Testis (tissue), 2 donors: Measurements from ENCODE around the gene PTRH1.

Source experiments
- CTCF ChIP-seq, 3 experiments: fragments of 450-650 bp in 2 of 3; fragments of 200-600 bp in 1 of 3; sonication (generic) in 1 of 3; IDR thresholded peaks; one replicate each; pipeline ENCODE4 v1.5.1; 2016 to 2019; ENCODE audit warnings: antibody characterized with exemption in 3 of 3, mild to moderate bottlenecking in 2 of 3, moderate library complexity in 1 of 3
- POLR2A ChIP-seq: fragments of 450-650 bp; IDR thresholded peaks from one replicate; pipeline ENCODE4 v1.6.1; 2017; ENCODE audit warnings: antibody characterized with exemption, mild to moderate bottlenecking, moderate library complexity

DNA sequence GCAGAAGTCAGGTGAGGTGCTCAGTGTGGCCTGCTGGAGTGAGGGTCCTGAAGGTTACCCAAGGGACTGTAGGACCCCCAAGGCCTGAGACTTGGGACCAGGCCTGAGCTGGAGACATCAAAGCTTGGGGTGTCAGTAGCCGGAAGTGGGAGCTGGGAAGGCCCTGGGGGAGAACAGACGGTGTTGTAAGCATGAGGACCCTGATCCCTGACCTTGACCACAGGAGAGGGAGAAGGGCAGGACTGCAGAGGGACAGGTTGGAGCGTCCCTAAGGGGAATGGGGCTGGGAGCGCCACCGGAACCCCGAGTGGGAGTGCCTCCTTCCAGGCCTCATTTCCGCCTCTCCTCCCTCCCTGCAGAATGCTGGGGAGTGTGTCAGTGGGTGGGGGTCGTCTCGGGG is 949 bp upstream of the PTRH1 start:
- TF ChIP-seq POLR2A (no peak), CTCF (IDR thresholded peaks at IDR 0.05) (no peak)
